H1 (cell line): Measurements from ENCODE around the gene SLC6A7. TPM values are rescaled to one million over a fixed set of nuclear protein-coding genes. Genes with fewer than 3 reads are reported as not detected.

Experiments
- CTCF ChIA-PET: fragments of 300-600 bp; sonication (Branson Sonifier 250); formaldehyde crosslinking; loops from one replicate; lab custom pipeline; 2021; ENCODE audit not compliant: partially characterized antibody; lab: Charles Lee
- POLR2A ChIA-PET: fragments of 300-600 bp; sonication (Branson Sonifier 250); formaldehyde crosslinking; loops from one replicate; lab custom pipeline; 2021; ENCODE audit warnings: inconsistent platforms; ENCODE audit not compliant: partially characterized antibody; lab: Charles Lee
- DNase-seq, 2 experiments: peaks; one replicate each; pipeline versions ENCODE4 v3.0.0 to v3.0.0-alpha.2; 2010 to 2022; ENCODE audit warnings: low spot score in 2 of 2, low read depth in 1 of 2, mixed read lengths in 1 of 2
- FAIRE-seq: peaks from 2 replicates; lab custom pipeline; 2011; peaks lifted over from hg19 to GRCh38; lab: Jason Lieb, UNC
- H2AFZ ChIP-seq: 2 replicates; pipeline ENCODE4 v1.8.1; 2012; ENCODE audit warnings: low read length, inconsistent platforms
- H2AK5ac ChIP-seq: 2 replicates; pipeline ENCODE4 v1.6.1; 2013; ENCODE audit warnings: low read depth, low read length
- H2BK120ac ChIP-seq: replicated peaks from 2 replicates; pipeline ENCODE3; 2013; ENCODE audit warnings: low read depth, low read length, inconsistent platforms
- H2BK12ac ChIP-seq: 2 replicates; pipeline ENCODE4 v1.6.1; 2013; ENCODE audit warnings: low read depth, low read length
- H2BK15ac ChIP-seq: 2 replicates; pipeline ENCODE4 v1.6.1; 2013; ENCODE audit warnings: low read length
- H2BK20ac ChIP-seq: 2 replicates; pipeline ENCODE4 v1.6.1; 2013; ENCODE audit warnings: low read length
- H2BK5ac ChIP-seq: 2 replicates; pipeline ENCODE4 v1.6.1; 2013; ENCODE audit warnings: low read depth, low read length
- H3K14ac ChIP-seq: 2 replicates; pipeline ENCODE4 v1.6.1; 2013; ENCODE audit warnings: inconsistent platforms; ENCODE audit not compliant: insufficient read length
- H3K18ac ChIP-seq: 2 replicates; pipeline ENCODE4 v1.6.1; 2013; ENCODE audit warnings: low read length; ENCODE audit errors: extremely low read depth
- H3K23ac ChIP-seq: 2 replicates; pipeline ENCODE4 v1.6.1; 2013; ENCODE audit warnings: inconsistent platforms; ENCODE audit not compliant: insufficient read length
- H3K23me2 ChIP-seq: 2 replicates; pipeline ENCODE4 v1.6.1; 2013; ENCODE audit warnings: low read depth, low read length
- H3K27ac ChIP-seq: 2 replicates; pipeline ENCODE4 v1.6.1; 2011; ENCODE audit warnings: low read depth, low read length, inconsistent platforms
- H3K27me3 ChIP-seq, 4 experiments: replicated peaks in 1 of 4; 1 replicate in 1 of 4; 2 replicates in 3 of 4; pipeline versions ENCODE4 v1.6.1 to v1.8.1; 2011 to 2013; ENCODE audit warnings: low read length in 3 of 4, mild to moderate bottlenecking in 3 of 4, inconsistent platforms in 2 of 4, mixed read lengths in 2 of 4, moderate library complexity in 1 of 4; ENCODE audit not compliant: control insufficient read depth in 3 of 4, insufficient read depth in 3 of 4; ENCODE audit errors: extremely low read depth in 1 of 4
- H3K36me3 ChIP-seq, 4 experiments: 2 replicates each; pipeline versions ENCODE4 v1.6.1 to v1.8.1; 2011 to 2013; ENCODE audit warnings: mild to moderate bottlenecking in 4 of 4, low read length in 3 of 4, moderate library complexity in 2 of 4, control low read depth in 1 of 4, inconsistent platforms in 1 of 4; ENCODE audit not compliant: insufficient read depth in 4 of 4, control insufficient read depth in 2 of 4
- H3K4ac ChIP-seq: replicated peaks from 2 replicates; pipeline ENCODE3; 2013; ENCODE audit warnings: low read length, low read depth, mixed read lengths, inconsistent platforms; ENCODE audit not compliant: insufficient read length
- H3K4me1 ChIP-seq, 4 experiments: replicated peaks in 1 of 4; 1 replicate in 1 of 4; 2 replicates in 3 of 4; pipeline versions ENCODE4 v1.6.1 to v1.8.1; 2011 to 2013; ENCODE audit warnings: low read length in 3 of 4, inconsistent platforms in 2 of 4, mixed read lengths in 1 of 4; ENCODE audit not compliant: insufficient read depth in 4 of 4, control insufficient read depth in 3 of 4
- H3K4me2 ChIP-seq, 2 experiments: 2 replicates each; pipeline versions ENCODE4 v1.6.1 to v1.8.1; 2011 to 2013; ENCODE audit warnings: low read depth in 2 of 2, low read length in 2 of 2, control low read depth in 1 of 2, inconsistent platforms in 1 of 2, mild to moderate bottlenecking in 1 of 2; ENCODE audit not compliant: insufficient read depth in 1 of 2
- H3K4me3 ChIP-seq, 4 experiments: fragments of 200-600, 300-600 bp in 1 of 4; sonication (generic), shearing (Covaris generic), sonication (Bioruptor Twin) in 1 of 4; 2 replicates each; pipeline versions ENCODE4 v1.5.1 to v1.8.1; 2011 to 2016; ENCODE audit warnings: low read length in 4 of 4, low read depth in 3 of 4, control low read depth in 2 of 4, inconsistent platforms in 2 of 4, mild to moderate bottlenecking in 2 of 4, mixed read lengths in 1 of 4, moderate library complexity in 1 of 4; ENCODE audit not compliant: insufficient read depth in 2 of 4; ENCODE audit errors: extremely low read depth in 1 of 4
- H3K56ac ChIP-seq: replicated peaks from 2 replicates; pipeline ENCODE3; 2013; ENCODE audit warnings: low read depth, mild to moderate bottlenecking, mixed read lengths, low read length, inconsistent platforms; ENCODE audit not compliant: insufficient read length
- H3K79me1 ChIP-seq: 2 replicates; pipeline ENCODE4 v1.6.1; 2013; ENCODE audit warnings: low read depth, low read length, control low read depth
- H3K79me2 ChIP-seq, 2 experiments: 2 replicates each; pipeline versions ENCODE4 v1.6.1 to v1.8.1; 2012 to 2013; ENCODE audit warnings: low read length in 2 of 2, mild to moderate bottlenecking in 2 of 2, inconsistent platforms in 1 of 2; ENCODE audit not compliant: insufficient read depth in 2 of 2, control insufficient read depth in 1 of 2
- H3K9ac ChIP-seq, 4 experiments: replicated peaks in 1 of 4; 1 replicate in 1 of 4; 2 replicates in 3 of 4; pipeline versions ENCODE4 v1.6.1 to v1.8.1; 2011 to 2013; ENCODE audit warnings: low read depth in 3 of 4, low read length in 3 of 4, control low read depth in 2 of 4, mild to moderate bottlenecking in 2 of 4, moderate library complexity in 2 of 4, inconsistent platforms in 1 of 4; ENCODE audit errors: extremely low read depth in 1 of 4
- H3K9me3 ChIP-seq, 2 experiments: 2 replicates each; pipeline versions ENCODE4 v1.6.1 to v1.8.1; 2012 to 2013; ENCODE audit warnings: mild to moderate bottlenecking in 2 of 2, moderate library complexity in 2 of 2, control low read depth in 1 of 2, inconsistent platforms in 1 of 2, low read depth in 1 of 2, low read length in 1 of 2, mixed read lengths in 1 of 2; ENCODE audit not compliant: insufficient read depth in 2 of 2
- H4K20me1 ChIP-seq, 2 experiments: replicated peaks in 1 of 2; 2 replicates each; pipeline versions ENCODE3 to v1.8.1; 2011 to 2013; ENCODE audit warnings: inconsistent platforms in 2 of 2, low read length in 2 of 2, mild to moderate bottlenecking in 1 of 2; ENCODE audit not compliant: insufficient read depth in 2 of 2, control insufficient read depth in 1 of 2
- H4K5ac ChIP-seq: 2 replicates; pipeline ENCODE4 v1.6.1; 2013; ENCODE audit warnings: low read length, low read depth, mixed read lengths, inconsistent platforms; ENCODE audit not compliant: insufficient read length
- H4K8ac ChIP-seq: 2 replicates; pipeline ENCODE4 v1.8.0; 2013; ENCODE audit warnings: mild to moderate bottlenecking, moderate library complexity, low read length, inconsistent platforms; ENCODE audit not compliant: insufficient read depth; ENCODE audit errors: extremely low read depth
- H4K91ac ChIP-seq: replicated peaks from 2 replicates; pipeline ENCODE3; 2013; ENCODE audit warnings: low read length, mixed read lengths, inconsistent platforms; ENCODE audit not compliant: insufficient read length
- ATF2 ChIP-seq: IDR thresholded peaks from 2 replicates; pipeline ENCODE4 v1.6.1; 2012; ENCODE audit warnings: low read length, inconsistent platforms
- HDAC6 ChIP-seq: IDR thresholded peaks from one replicate; pipeline ENCODE4 v1.7.1; 2012; ENCODE audit warnings: low read depth, mild to moderate bottlenecking, inconsistent platforms, low read length, moderate library complexity
- POU5F1 ChIP-seq: IDR thresholded peaks from 2 replicates; pipeline ENCODE4 v1.6.1; 2011; ENCODE audit warnings: low read depth, mild to moderate bottlenecking, low read length, moderate library complexity
- SIX5 ChIP-seq: IDR thresholded peaks from 2 replicates; pipeline ENCODE4 v1.6.1; 2011; ENCODE audit warnings: mild to moderate bottlenecking, low read depth, low read length
- WGBS, 2 experiments: shearing (Covaris generic) in 1 of 2; methylation state at CpG; one replicate each; pipeline versions ENCODE4 v1.1.6 to v1.1.7; 2013 to 2015; ENCODE audit warnings: low lambda C conversion rate in 2 of 2, mixed read lengths in 2 of 2, inconsistent platforms in 1 of 2, low coverage in 1 of 2, missing lambda C conversion rate in 1 of 2; ENCODE audit not compliant: insufficient replicate concordance in 2 of 2, insufficient coverage in 1 of 2, insufficient read length in 1 of 2; ENCODE audit errors: extremely low coverage in 1 of 2, missing lambda C conversion rate in 1 of 2; 5-methylcytosine and 5-hydroxymethylcytosine counted together
- polyA plus RNA-seq, 7 experiments: library from polyadenylated mRNA; depleted of rRNA in 3 of 7; stranded (reverse) in 5 of 7; unstranded in 2 of 7; fragments of >200 nt in 5 of 7; fragments of 200-250 nt in 2 of 7; gene quantifications; 1 replicate in 5 of 7; 2 replicates in 1 of 7; 4 replicates in 1 of 7; pipeline versions ENCODE4 v1.2.1 to v1.2.3, GENCODE V29; 2011 to 2013; ENCODE audit warnings: missing spikeins in 2 of 7, mixed read lengths in 2 of 7
- total RNA-seq: library from RNA; stranded (reverse); fragmentation: NEBNext Ultra II Directional; extraction: Animal tissue kit (Norgen Biotek cat#: 25700); gene quantifications from 2 replicates; pipeline ENCODE4 v1.2.1, GENCODE V29; 2021

Gene SLC6A7
- total and polyA plus RNA-seq, 2 of the 8 experiments (the other 6 are each of a cell fraction or from before 2014, with no cell fraction given): 0.07 to 0.12 TPM

- WGBS, 2 experiments: 98% methylated on average over 3 of the region's 3 CpGs; no CpG with 5 or more reads in 1 of the 2 experiments
- Histone ChIP-seq H3K56ac (no peak overlapping the region), H3K27me3 (no peaks in the 10 kb centered on the region), H2BK5ac (no peak overlapping the region), H3K4ac (no peak overlapping the region), H3K23ac (no peak overlapping the region), H4K91ac (no peak overlapping the region), H3K9ac (no peak overlapping the region), H3K27ac (no peak overlapping the region), H2BK15ac (no peak overlapping the region), H4K5ac (no peak overlapping the region), H3K79me2 (no peaks in the 10 kb centered on the region), H3K79me1 (no peaks in the 10 kb centered on the region), H3K23me2 (no peaks in the 10 kb centered on the region), H2BK12ac (no peak overlapping the region), H2BK120ac (no peak overlapping the region), H2AFZ (no peak overlapping the region), H2AK5ac (no peak overlapping the region), H3K14ac (no peak overlapping the region), H4K8ac (no peak overlapping the region), H3K36me3 (no peaks in the 10 kb centered on the region), H4K20me1 (no peaks in the 10 kb centered on the region), H3K4me3 (no peak overlapping the region), H3K4me2 (no peak overlapping the region), H2BK20ac (no peak overlapping the region), H3K4me1 (peaks cover 0 to 4% (median 0%) of the 10 kb centered on the region in 4 experiments; a peak in 1 of 7 replicates), H3K9me3 (no peaks in the 10 kb centered on the region), H3K18ac (no peak overlapping the region)
- FAIRE-seq (no peak), DNase-seq (no peak)
- CTCF ChIA-PET: interaction anchor here (0.6 to 3.0 kb wide), 5 partner anchors 8 to 1086 kb away, joined by 3 to 21 read pairs (median 4); no protein-coding TSS in a partner anchor
- POLR2A ChIA-PET: no interaction called here
- TF ChIP-seq HDAC6 (no peak), POU5F1 (no peak), ATF2 (no peak), SIX5 (no peak)
Observed at GRCh38 chr5:150229571-150229970, 39.7 kb downstream of the SLC6A7 start.
